GM18502 (cell line): Measurements from ENCODE around the gene NHLH2.

Experiments
- ATAC-seq: cut with Tn5 transposase; IDR thresholded peaks from one replicate; pipeline ENCODE4 v1.9.1; 2021; ENCODE audit warnings: mild to moderate bottlenecking; ENCODE audit not compliant: unreplicated experiment, poor library complexity

NHLH2 gene

DNA sequence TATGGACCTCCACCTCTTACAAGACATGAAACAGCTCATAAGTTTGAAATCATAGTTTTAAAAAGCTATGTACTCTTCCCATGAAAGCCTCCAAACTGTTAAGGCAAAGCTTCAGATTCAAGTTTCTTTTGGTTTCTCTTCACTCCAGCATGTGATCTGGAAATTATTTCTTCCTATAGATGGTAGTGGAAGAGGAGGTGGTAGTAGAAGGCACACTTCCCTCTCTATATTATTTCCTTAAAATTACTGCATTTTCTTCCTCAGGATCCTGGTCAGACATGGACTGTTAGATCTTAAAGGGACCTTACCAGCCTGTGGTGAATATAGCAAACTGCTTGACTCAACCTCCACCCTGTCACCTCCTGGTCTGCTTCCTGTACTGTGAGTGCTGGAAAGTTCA is 31.9 kb downstream of the NHLH2 start:
- ATAC-seq = no peak

DNA sequence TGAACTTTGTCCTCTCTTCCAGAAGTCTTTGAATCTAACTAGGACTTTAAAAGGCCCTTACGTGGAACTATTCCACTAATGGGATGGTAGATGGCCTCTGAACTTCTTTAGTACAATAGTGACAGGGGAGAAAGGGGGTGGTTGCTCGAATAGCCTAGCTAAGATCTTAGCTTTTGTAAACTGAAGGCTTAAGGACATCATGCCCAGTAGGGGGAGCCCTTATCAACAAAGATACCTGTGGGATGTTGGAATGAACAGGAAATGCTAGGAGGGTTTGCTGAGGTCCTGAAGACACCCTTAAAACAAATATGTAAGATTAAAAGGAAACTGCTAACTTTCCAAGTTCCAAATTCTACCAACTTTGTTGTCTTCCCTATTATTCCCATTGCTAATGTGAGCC is 33.2 kb downstream of the NHLH2 start:
- ATAC-seq = no peak

DNA sequence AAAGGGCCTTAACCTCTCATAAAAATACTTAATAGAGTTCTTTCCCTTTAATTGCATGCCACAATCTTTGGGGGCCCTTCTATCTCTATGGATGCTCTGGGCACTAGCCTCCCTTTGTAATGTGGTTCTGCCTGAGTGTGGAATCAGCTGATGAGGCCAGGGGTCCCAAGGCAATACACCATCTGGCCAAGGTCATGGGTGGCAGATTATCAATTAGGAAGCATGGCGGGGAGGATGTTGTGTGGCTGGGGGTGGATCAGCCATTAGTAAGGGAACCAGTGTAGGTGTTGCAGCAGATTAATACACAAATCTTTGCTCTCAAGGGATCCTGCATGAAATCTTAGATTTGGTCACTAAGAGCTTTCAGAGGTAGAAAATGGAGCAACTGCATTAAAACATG is 35.3 kb downstream of the NHLH2 start:
- no peak for ATAC-seq

DNA sequence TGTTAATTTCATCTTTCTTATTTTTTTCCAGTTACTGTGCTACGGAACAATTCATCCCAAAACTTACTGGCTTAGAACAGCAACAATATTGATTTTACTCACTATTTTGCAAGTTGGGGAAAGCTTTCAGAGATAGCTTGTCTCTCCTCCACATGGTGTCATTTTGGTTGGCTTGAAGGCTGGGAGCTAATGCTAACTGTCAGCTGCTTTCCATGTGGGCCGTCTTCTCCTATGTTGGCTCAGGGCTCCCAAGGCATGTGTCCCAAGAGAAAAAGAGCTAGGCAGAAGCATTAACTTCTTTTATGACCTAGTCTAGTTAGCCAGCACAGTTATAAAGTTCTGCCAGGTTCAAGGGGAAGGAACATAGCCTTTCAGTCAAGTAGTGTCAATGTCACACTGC is 38.5 kb downstream of the NHLH2 start:
- ATAC-seq = no peak

DNA sequence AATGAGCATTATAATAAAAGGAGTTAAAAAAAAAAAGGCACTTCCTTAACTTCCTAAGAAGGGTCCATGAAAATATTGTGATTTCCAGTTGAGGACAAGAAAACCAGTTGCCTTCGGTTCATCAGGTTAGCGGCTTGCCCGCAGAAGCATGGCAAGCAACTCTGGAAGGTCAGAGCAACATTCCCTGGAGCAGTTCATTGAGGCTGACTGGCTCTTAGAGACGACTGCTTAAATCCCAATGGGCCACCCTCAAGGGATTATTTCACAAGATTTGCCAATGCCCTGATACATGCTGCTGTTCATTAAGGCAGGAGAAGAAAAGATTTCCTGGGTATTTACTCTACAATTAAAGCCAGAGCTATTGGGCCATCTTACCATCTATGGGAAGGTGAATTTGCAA is 43.4 kb downstream of the NHLH2 start:
- ATAC-seq = no peak

DNA sequence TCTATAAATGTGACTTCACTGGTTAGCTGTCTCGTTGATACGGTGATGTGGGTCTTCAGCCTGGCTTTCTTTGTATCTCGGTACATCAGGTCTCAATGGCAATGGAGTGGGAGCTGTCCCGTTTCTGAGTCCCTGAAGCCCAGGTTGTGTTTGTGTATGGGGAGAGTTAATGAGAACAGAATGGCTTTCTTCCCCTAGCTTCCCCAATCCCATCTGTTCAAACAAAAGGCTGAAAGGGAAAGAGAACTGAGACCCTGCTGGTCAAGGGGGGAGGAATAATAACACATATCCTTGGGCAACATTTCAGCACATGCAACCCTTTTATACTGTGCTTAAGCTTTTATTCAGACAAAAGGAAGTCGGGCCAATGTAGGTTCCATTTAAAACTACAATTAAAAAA is 44.0 kb downstream of the NHLH2 start:
- no peak for ATAC-seq

DNA sequence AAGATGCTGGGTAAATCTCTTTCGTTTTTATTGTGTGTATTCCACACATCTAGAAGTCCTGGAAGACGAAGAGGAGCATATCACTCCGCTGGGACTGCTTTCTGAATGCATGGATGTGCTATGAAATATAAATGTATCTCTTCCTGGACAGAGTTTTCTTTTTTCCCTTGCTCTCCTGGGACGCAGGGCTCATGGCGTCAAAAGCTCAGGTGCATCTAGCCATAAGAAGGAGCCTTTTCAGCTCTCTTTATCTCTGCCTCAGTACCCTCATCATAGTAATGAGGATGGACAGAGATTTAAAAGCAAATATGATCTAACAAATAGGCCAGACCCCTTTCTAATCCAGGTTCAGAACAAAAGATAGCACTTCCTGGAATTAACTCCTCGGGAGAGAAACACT is 44.9 kb downstream of the NHLH2 start:
- ATAC-seq = no peak

DNA sequence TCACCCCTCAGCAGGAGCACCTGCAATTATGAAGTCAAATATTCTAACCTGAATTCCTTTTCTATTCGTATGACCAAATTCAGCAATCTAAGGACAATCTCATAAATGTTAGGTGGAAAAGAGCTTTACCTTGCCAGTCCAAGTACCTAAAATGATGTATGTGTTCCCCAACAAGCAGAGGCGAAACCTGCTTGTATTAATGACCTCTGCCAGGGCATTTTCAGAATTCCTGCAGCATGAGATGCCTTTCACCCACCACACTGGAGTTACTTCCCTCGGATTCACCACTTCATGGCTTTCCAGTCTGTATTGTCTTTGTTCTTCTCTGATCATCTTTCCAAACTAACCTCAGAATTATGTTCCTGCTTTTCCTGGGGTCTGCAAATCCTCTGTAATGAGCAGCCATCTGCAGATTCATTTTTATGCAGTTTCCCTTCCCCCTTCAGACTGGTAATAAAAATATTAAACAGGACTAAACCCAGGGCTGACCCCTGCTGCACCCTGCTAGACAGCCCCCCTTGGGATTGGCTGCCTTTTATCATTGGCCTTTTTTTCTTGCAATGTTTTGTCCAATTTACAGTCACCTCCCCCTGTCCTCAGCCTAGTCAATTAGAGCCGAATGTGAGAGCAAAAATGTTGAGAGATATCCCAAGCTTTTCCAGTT is 45.8 kb downstream of the NHLH2 start:
- no peak for ATAC-seq

DNA sequence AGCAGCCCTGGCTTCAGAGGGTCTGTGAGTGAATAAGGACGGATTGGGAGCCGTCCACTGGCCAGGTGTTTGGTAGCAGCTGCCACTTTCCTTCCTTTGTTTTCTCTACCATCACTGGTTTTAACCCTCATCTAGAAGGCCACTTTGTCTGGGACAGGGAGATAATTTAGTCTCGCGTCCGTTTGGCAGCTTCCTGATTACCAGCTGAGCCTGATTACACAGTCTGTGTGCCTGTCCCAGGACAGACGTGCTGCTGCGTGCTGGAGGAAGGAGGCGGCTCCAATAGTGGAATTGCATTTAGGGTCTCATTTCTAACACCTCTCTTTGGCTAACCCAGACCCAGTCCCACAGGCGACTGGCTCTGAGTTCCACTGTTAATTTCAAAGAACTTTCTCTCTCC is 47.8 kb downstream of the NHLH2 start:
- ATAC-seq = no peak

DNA sequence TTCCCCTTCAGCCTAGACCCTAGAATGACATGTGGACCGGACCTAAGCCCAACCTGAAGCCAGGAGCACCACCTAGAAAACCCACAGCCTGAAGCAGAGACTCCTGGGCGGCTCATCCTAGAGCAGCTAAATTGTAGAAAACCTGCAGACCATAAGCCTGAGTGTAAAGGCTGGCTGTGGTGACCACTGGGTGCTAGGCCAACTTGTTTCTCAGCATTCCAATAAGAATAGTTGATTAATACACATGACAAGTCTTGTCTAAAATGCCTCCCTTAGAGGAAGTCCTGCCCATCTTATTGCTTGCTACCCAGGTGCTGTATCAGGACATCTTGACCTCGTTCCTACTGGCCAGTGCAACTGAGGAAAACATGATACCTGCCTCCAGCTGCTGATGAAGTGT is 49.1 kb downstream of the NHLH2 start:
- no peak for ATAC-seq

DNA sequence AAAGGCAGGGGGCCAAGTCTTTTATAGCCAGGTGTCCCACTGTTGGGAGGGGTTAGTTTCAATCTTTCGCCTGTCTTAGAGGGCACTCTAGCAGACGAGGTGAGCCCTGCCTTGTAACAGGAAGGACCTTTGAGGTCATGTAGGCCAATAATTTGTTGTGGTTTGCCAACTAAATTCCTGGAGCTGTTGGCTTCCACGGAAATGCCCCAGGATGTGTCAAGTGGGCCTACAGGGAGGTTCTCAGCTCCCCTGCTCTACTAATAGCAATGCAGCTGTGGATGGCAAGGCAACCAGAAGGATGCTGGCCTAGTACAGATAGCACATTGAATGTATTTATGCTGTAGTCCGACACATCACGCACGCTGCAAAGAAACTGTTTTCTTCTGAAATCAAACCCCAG is 50.1 kb downstream of the NHLH2 start:
- no peak for ATAC-seq

DNA sequence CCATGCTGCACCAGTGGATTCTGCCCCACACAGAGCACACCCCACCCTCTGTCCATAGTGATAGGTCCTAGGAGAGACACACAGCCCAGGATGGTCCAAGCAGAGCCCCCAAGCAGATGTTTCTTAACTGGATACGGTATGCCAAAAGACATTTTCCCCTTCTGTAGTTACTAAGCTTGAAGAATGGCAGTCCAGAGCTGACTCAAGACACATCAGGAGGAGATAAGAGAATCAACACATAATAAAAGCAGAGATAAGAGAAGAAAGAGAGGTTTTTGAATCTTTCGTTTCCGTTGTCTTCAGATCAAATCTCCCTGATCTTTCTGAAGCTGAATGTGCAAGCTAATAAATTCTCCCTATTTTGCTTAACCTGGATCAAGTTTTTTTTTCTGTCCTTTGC is 50.6 kb downstream of the NHLH2 start:
- no peak for ATAC-seq
